Midbrain (tissue), 1 donor: ENCODE measurements around the gene FMN1.

ENCODE experiments used
- DNase-seq: peaks from one replicate; lab custom pipeline; 2025; lab: John Stamatoyannopoulos, UW

Gene FMN1

DNA sequence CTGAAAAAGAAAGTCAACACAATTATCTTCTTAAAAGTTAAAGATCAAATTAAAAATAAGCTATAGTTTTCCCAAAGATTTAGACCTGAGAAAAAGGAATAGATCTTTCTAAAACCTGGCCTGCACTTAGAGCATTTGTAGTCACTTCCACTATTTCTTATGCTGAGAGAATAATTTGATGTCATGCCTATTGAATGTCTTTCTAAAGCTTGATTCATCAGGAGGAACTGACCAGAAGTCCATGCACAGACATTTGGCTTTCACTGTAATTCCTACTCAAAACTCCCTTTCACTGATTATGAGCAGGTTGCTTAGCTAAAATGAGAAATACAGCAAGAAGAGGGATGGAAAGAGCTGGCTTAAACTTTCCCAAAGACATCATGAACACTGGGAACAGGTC is 472.4 kb downstream of the FMN1 start:
- DNase-seq = no peak

DNA sequence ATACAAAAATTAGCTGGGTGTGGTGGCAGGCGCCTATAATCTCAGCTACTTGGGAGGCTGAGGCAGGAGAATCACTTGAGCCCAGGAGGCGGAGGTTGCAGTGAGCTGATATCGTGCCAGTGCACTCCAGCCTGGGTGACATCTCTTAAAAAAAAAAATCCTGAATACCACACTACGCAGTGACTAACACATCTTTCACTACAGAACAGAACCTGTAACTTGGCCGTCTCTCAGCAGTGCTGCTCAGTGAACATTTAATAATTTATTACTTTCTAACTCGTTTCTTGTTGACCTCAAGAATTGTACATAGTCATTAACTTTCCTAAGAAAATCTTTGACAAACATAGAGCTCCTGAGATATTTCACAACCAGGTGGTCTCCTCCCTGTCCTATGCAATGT is 472.9 kb downstream of the FMN1 start:
- DNase-seq = no peak

DNA sequence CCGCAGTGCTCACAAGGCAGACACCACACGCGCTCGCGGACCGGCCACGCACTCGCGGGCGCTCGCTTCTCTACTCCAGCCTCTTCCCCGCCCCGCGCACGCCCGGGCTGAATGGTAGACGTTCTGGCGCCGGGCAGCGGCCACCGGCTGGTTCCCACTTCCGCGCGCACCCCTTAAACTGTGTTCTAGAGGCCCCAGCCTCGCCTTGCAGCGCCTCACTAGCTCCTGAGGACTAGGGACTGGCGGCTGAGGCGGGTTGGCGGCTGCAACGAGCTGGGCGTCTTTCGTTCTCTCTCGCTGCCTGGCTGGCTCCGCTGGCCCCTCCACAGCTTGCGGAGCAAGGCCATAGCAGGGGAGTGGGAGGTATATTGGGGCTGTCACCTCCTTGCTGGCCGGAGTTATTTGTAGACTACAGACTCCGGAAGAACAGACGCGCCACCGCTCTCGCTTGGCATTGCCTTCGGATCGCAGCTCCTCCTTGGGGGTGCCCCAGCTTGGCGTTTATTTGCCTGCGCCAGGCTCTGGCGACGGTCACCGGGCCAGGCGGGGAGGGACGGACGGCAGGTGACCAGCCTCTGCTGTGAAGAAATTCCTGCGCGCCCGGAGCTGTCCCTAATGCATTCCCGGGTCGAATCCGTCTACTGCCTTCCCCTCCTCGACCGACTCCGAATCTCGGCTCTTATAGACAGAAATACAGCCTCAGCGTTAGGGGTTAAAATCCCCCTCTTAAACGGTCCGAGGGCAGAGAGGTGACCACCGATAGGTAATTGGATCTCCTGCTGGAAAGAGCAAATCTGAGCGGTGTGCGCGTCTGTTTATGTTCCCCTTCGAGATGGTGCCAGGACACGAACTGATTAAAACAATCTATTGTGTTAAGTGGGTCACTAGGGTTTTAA is 475.4 kb downstream of the FMN1 start:
- DNase-seq = no peak

DNA sequence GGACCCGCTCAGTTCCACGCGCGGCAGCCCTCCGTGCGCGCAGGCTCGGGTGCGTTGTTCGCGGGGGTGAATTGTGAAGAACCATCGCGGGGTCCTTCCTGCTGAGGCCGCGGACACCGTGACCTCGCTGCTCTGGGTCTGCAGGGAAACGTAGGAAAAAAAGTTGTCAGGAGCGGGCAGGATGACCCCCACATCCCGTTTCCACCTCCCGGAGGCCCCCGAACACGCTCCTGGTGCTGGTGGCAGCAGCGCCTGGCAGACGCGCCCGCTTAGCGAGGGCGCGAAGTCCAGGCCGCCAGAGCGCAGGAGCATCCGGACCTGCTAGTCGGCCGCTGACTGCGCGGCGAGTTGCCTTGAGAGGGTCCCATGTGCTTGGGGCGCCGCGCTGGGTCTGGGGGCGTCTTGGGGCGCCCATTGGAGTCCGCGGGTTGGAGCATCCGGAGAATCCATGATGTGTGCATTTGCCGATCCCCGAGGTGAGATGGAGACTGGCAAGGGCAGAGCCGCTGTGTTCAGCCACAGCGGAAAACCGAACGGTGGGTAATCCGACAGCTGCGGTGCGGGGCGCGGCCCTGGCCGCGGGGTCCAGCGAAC is 476.2 kb downstream of the FMN1 start:
- DNase-seq = no peak

DNA sequence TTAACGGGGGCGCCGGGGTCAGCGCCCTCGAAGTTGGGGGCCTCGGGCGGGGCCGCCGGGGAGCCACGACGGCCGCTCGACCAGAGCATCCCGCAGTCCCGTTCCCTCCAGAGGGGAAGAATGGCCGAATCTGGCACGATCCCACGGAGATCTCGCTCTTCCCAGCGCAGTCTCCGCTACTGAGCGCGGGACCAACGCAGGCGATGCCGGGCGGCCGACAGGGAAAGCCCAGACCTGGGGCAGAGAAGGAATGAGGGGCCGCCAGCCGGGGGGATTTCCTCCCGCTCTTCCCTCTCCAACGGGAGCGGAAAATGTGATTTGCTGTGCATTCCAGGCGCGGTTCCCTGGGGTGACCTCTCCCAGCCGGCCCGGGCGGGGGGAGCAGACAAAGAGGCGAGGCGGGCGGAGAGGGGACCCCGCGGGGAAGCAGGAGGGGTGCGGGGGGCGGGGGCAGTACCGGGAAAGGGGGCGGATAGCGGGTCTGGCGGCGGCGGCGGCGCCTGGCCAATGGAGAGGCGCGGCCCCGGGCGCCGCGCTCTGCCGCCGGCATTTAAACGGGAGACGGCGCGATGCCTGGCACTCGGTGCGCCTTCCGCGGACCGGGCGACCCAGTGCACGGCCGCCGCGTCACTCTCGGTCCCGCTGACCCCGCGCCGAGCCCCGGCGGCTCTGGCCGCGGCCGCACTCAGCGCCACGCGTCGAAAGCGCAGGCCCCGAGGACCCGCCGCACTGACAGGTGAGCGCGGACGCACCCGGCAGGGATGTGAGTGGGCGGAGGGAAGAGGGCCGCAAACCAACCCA is 476.9 kb downstream of the FMN1 start, which contains the start of gene GREM1:
TSS of gene GREM1 (plus strand) at position 579 of the 801 bp plus-strand sequence. CDS start 12,687 bp downstream, outside the sequence.
- peak; percentile 39 for DNase-seq

DNA sequence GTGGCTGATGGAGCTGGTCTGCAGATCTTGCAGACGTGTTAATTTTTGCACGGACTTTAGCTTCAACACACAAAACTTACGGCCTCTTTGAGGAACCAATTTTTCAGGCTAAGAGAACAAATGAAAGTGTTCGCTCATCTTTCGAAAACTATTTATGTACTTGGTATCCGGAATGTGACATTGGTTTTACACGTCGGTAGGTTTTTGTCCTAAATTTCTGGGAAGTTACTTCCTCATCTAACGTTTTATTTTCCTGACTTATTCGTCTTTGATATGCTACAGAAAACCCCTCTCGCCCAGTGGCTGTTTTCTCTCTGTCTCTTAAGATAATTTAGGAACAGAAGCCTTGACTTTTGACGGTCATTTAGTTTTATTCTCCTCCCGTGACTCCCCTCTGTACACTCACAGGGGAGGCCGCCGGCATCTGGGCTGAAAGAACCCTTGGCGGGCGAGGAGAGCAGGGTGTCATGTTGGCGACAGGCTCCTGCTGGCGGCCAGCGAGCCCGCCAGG is 477.5 kb downstream of the FMN1 start:
- DNase-seq = peak; percentile 19

DNA sequence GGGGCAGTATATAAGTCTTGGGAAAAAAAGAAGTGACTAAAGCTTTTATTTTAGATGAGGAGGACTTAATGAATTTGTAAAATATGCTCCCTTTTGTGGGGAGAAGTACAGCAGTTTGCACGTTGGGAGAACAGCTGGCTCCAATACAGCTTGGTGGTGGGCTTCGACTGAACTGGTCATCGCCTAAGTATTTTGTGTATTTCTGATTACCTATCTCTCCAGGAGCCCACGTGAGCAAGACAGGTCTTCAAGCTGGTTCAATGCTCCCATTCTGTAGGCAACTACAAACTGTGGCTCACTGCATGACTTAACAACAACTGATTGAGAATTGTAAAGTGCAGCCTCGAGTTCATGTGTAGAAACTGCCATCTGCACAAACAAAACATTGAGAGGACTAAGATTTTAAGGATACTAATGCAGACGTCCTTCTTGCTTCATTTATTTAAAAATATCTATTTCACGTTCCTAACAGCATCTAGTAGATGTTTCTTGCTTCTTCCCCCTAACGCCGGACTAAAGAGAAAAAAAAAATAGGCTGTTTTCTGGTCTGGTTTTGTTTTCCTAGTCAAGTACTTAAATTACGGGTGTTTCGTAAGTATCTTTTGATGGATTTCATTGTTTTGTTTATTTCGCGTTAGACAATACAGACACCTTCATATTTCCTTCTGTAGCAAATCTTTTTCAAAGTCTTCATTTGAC is 478.1 kb downstream of the FMN1 start:
- DNase-seq = peak; percentile 8
